Astrocyte (in vitro differentiated cells and primary cell): ENCODE data around the gene PGAM5.

ENCODE experiments used
- CTCF ChIP-seq: IDR thresholded peaks from 2 replicates; pipeline ENCODE4 v1.5.1; 2011; ENCODE audit warnings: low read depth, mild to moderate bottlenecking, inconsistent platforms, low read length, moderate library complexity; ENCODE audit not compliant: insufficient read depth
- EZH2 ChIP-seq: IDR thresholded peaks from 2 replicates; pipeline ENCODE4 v1.6.1; 2012; ENCODE audit warnings: mild to moderate bottlenecking, low read length, inconsistent platforms; ENCODE audit not compliant: insufficient read depth

- TF ChIP-seq CTCF: no peak
- TF ChIP-seq EZH2: no peak
Observed at GRCh38 chr12:132724506-132725241, 14.0 kb downstream of the PGAM5 start.
